A549 treated with ZK216348 at 1 μM for 4 hours (cell line): ENCODE results near the gene SERPINI2. TPM values are rescaled to one million over a fixed set of nuclear protein-coding genes. Genes with fewer than 3 reads are reported as not detected.

ENCODE experiments used
- total RNA-seq: library from RNA; stranded (reverse); fragments of 200-300 nt; extraction: Qiagen RNA extraction; gene quantifications from 5 replicates; pipeline ENCODE4 v1.2.3, GENCODE V29; 2022; ENCODE audit warnings: low read depth

Gene SERPINI2, protein sequence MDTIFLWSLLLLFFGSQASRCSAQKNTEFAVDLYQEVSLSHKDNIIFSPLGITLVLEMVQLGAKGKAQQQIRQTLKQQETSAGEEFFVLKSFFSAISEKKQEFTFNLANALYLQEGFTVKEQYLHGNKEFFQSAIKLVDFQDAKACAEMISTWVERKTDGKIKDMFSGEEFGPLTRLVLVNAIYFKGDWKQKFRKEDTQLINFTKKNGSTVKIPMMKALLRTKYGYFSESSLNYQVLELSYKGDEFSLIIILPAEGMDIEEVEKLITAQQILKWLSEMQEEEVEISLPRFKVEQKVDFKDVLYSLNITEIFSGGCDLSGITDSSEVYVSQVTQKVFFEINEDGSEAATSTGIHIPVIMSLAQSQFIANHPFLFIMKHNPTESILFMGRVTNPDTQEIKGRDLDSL
- total RNA-seq, result not detected in 5 replicates

DNA sequence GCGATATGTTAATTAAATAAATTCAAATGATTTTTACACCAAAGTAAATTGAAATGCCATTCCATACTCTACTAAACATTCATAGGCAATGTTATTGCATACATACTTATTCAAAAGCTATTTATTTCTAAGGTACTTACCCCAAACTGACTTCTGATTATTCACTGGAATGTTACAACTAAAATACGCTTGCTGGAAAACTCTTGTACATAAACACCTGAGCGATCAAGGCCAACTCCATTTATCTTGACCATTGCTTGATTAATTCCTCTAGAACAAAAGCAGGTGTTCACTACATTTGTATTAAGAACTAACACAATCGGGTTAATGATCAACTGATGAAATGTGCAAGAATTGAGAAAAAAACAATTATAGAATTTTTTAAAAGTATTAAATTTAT, at the start of gene SERPINI2:
SERPINI2 (minus strand) TSS at position 180 of the 400 bp plus-strand sequence. CDS start 2,208 bp downstream, outside the sequence.

Other genes starting within 250 kb of the SERPINI2 start
- not detected in 5 replicates for gene ZBBX, start 93.7 kb downstream of the SERPINI2 start, total RNA-seq
- not detected in 5 replicates for gene WDR49, start 179.9 kb upstream of the SERPINI2 start, total RNA-seq